IPS-NIHi11 (cell line): Measurements from ENCODE around the gene SYK.
"Not testable (repeated sequence)": the region's sequence is repeated elsewhere in the genome, so short reads cannot be mapped to it uniquely, and the experiment has no call there.

Source experiments
- DNase-seq: peaks from one replicate; pipeline ENCODE4 v3.0.0; 2012; ENCODE audit warnings: mixed read lengths, low spot score

SYK gene

GRCh38 chr9:90795871-90796317 lies 5.7 kb upstream of the SYK start:
- DNase-seq = no peak

- DNase-seq = no peak
Observed at GRCh38 chr9:90799271-90799852, 2.3 kb upstream of the SYK start.

- peak; percentile 30 for DNase-seq
Observed at GRCh38 chr9:90801973-90802322, 329 bp downstream of the SYK start.

GRCh38 chr9:90802386-90802985 lies 867 bp downstream of the SYK start:
- no peak for DNase-seq

GRCh38 chr9:90803860-90804593 lies 2.4 kb downstream of the SYK start:
- no peak for DNase-seq

GRCh38 chr9:90805006-90805996 lies 3.7 kb downstream of the SYK start:
- no peak for DNase-seq

- DNase-seq = no peak
Observed at GRCh38 chr9:90807006-90807405, 5.4 kb downstream of the SYK start.

- no peak for DNase-seq
Observed at GRCh38 chr9:90808398-90808797, 6.8 kb downstream of the SYK start.

GRCh38 chr9:90808890-90809685 lies 7.5 kb downstream of the SYK start:
- no peak for DNase-seq

GRCh38 chr9:90810691-90811090 lies 9.1 kb downstream of the SYK start:
- DNase-seq = no peak

GRCh38 chr9:90813046-90813445 lies 11.4 kb downstream of the SYK start:
- DNase-seq = no peak

GRCh38 chr9:90813523-90813922 lies 11.9 kb downstream of the SYK start:
- no peak for DNase-seq

- no peak for DNase-seq
Observed at GRCh38 chr9:90814355-90814754, 12.7 kb downstream of the SYK start.

- no peak for DNase-seq
Observed at GRCh38 chr9:90815183-90815943, 13.7 kb downstream of the SYK start.

GRCh38 chr9:90815944-90816357 lies 14.3 kb downstream of the SYK start:
- DNase-seq = no peak

GRCh38 chr9:90816690-90817089 lies 15.1 kb downstream of the SYK start:
- no peak for DNase-seq

GRCh38 chr9:90818279-90818678 lies 16.7 kb downstream of the SYK start:
- DNase-seq = no peak

GRCh38 chr9:90820406-90820805 lies 18.8 kb downstream of the SYK start:
- not testable (repeated sequence) for DNase-seq

GRCh38 chr9:90821236-90821635 lies 19.6 kb downstream of the SYK start:
- DNase-seq = not testable (repeated sequence)

- no peak for DNase-seq
Observed at GRCh38 chr9:90821697-90822096, 20.1 kb downstream of the SYK start.

- no peak for DNase-seq
Observed at GRCh38 chr9:90822866-90823265, 21.2 kb downstream of the SYK start.
